Measurements from ENCODE around the gene GAB4.

GAB4 gene

GRCh38 chr22:16932577-16932976 is 75.4 kb downstream of the GAB4 start:
- TF ChIP-seq POLR2A (IDR thresholded peaks at IDR 0.05; ENCODE audit: extremely low read depth, insufficient read length), result no peak
- TF ChIP-seq, protein P1, sequence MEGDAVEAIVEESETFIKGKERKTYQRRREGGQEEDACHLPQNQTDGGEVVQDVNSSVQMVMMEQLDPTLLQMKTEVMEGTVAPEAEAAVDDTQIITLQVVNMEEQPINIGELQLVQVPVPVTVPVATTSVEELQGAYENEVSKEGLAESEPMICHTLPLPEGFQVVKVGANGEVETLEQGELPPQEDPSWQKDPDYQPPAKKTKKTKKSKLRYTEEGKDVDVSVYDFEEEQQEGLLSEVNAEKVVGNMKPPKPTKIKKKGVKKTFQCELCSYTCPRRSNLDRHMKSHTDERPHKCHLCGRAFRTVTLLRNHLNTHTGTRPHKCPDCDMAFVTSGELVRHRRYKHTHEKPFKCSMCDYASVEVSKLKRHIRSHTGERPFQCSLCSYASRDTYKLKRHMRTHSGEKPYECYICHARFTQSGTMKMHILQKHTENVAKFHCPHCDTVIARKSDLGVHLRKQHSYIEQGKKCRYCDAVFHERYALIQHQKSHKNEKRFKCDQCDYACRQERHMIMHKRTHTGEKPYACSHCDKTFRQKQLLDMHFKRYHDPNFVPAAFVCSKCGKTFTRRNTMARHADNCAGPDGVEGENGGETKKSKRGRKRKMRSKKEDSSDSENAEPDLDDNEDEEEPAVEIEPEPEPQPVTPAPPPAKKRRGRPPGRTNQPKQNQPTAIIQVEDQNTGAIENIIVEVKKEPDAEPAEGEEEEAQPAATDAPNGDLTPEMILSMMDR (IDR thresholded peaks at IDR 0.05; ENCODE audit: low read depth, low read length), result no peak
- TF ChIP-seq, protein P2, sequence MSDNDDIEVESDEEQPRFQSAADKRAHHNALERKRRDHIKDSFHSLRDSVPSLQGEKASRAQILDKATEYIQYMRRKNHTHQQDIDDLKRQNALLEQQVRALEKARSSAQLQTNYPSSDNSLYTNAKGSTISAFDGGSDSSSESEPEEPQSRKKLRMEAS (IDR thresholded peaks at IDR 0.05; ENCODE audit: low read depth, low read length), result no peak
- no peak for TF ChIP-seq MYC (IDR thresholded peaks at IDR 0.05; ENCODE audit: low read depth, low read length)
- no peak overlapping the region for H3K4me3 ChIP-seq (ENCODE audit: low read depth, low read length)
- peak; percentile 2 for DNase-seq (ENCODE audit: low read depth)

DNA sequence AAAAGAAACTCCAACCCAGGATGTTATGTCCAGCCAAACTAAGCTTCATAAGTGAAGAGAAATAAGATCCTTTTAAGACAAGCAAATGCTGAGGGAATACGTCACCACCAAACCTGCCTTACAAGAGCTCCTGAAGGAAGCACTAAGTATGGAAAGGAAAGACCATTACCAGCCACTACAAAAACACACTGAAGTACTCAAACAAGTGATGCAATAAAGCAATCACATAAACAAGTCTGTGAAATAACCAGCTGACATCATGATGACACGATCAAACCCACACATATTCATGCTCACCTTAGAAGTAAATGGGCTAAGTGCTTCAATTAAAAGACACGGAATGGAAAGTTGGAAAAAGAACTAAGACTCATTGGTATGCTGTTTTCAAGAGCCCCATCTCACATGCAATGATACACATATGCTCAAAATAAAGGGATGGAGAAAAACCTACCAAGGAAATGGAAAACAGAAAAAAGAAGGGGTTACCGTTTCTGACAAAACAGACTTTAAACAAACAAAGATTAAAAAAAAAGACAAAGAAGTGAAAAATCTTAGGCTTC is 82.5 kb downstream of the GAB4 start:
- no peak overlapping the region for H3K4me3 ChIP-seq (ENCODE audit: low read depth, low read length)
- no peak for TF ChIP-seq MYC (IDR thresholded peaks at IDR 0.05; ENCODE audit: low read depth, low read length)
- TF ChIP-seq, protein P2 (IDR thresholded peaks at IDR 0.05; ENCODE audit: low read depth, low read length), result no peak
- TF ChIP-seq, protein P1 (IDR thresholded peaks at IDR 0.05; ENCODE audit: low read depth, low read length), result no peak
- no peak for TF ChIP-seq POLR2A (IDR thresholded peaks at IDR 0.05; ENCODE audit: extremely low read depth, insufficient read length)

DNA sequence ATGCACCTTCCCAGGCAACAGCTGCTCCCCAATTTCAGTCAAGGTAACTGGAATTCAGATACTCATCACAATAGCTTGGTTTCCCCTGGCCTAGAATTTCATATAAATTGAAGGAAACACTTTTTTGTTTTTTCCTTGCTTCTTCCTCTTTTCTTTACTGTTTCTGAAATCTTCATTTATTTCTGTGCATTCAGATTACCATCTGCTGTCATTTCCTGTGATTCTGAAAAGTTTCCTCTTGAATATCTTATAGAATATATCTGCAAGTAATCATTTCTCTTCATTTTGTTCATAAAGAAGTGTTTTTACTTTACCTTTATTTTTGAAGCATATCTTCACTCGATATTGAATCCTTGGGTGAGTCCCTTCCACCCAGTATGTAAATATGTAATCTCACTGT is 85.3 kb downstream of the GAB4 start:
- TF ChIP-seq POLR2A (IDR thresholded peaks at IDR 0.05; ENCODE audit: extremely low read depth, insufficient read length) (no peak), MYC (IDR thresholded peaks at IDR 0.05; ENCODE audit: low read depth, low read length) (no peak)
- TF ChIP-seq, protein P2 (IDR thresholded peaks at IDR 0.05; ENCODE audit: low read depth, low read length), result no peak
- TF ChIP-seq, protein P1 (IDR thresholded peaks at IDR 0.05; ENCODE audit: low read depth, low read length), result no peak
- DNase-seq (ENCODE audit: low read depth), result no peak
- no peak overlapping the region for H3K4me3 ChIP-seq (ENCODE audit: low read depth, low read length)

More for the DNA sequence above, 82.5 kb downstream of the GAB4 start:
- DNase-seq (ENCODE audit: low read depth), result no peak

DNA sequence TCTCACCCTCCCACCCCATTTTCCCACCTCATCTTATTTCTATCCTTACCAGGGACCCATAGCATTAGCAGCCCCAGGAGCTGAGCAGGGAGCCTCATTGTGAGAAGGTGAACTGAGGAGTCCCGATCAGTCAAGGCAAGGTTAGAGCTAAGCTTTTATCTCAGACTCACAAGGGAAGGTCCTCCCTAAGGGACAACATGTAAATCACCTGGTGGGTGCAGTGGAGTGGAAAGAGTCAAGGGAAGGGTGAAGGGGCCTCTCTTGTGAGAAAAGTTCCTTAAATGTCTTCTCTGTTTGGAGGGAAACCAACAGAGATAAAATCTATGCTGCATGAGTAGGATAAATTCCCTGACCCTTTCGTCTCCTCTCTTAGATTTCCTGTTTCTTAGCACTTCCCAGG is 85.9 kb downstream of the GAB4 start:
- no peak for TF ChIP-seq MYC (IDR thresholded peaks at IDR 0.05; ENCODE audit: low read depth, low read length)
- no peak for TF ChIP-seq POLR2A (IDR thresholded peaks at IDR 0.05; ENCODE audit: extremely low read depth, insufficient read length)
- TF ChIP-seq, protein P1 (IDR thresholded peaks at IDR 0.05; ENCODE audit: low read depth, low read length), result no peak
- TF ChIP-seq, protein P2 (IDR thresholded peaks at IDR 0.05; ENCODE audit: low read depth, low read length), result no peak
- DNase-seq (ENCODE audit: low read depth), result no peak
- H3K4me3 ChIP-seq (ENCODE audit: low read depth, low read length), result no peak overlapping the region

GRCh38 chr22:16917144-16918003 is 90.6 kb downstream of the GAB4 start:
- TF ChIP-seq, protein P1 (IDR thresholded peaks at IDR 0.05; ENCODE audit: low read depth, low read length), result peak; percentile 62
- TF ChIP-seq POLR2A (IDR thresholded peaks at IDR 0.05; ENCODE audit: extremely low read depth, insufficient read length), result no peak
- peak; percentile 70 for DNase-seq (ENCODE audit: low read depth)
- no peak overlapping the region for H3K4me3 ChIP-seq (ENCODE audit: low read depth, low read length)
